GM20000 (cell line): ENCODE measurements around the gene ATP2B2.

ENCODE experiments used
- DNase-seq: peaks from one replicate; pipeline ENCODE4 v3.0.0; 2012; ENCODE audit warnings: low spot score
- TF ChIP-seq, protein P1 (sequence below): IDR thresholded peaks from 2 replicates; pipeline ENCODE4 v1.5.1; 2012; ENCODE audit warnings: mild to moderate bottlenecking, control low read depth; ENCODE audit errors: extremely low read depth, missing control alignments

Gene ATP2B2

DNA sequence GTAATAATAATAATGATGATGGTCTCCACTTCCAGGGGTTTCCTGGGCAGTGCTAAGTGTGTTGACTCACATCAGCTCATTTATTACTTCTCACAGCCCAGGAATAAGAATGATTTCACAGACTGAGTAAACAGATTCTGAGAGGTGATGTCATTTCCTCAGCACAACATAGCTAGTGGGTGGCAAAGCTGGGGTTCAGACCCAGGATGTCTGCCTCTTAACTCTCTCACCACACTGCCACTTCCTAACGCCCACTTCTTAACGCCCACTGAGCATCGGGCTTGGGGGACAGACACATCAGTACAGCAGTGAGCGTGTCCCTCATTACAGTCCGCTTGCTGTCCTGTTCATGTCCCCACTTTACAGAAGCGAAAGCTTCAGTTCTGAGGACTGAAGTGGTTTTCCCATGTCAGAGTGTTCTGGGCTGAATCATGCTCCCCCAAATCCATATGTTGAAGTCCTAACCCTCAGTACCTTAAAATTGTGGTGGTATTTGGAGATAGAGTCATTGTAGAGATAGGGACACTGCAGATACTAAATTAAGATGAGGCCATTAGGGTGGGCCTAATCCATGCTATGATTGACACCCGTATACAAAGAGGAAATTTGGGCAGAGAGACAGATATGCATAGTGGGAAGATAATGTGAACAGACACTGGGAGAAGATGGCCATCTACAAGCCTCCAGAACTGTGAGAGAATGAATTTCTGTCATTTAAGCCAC, 68.0 kb downstream of the ATP2B2 start:
- TF ChIP-seq, protein P1, sequence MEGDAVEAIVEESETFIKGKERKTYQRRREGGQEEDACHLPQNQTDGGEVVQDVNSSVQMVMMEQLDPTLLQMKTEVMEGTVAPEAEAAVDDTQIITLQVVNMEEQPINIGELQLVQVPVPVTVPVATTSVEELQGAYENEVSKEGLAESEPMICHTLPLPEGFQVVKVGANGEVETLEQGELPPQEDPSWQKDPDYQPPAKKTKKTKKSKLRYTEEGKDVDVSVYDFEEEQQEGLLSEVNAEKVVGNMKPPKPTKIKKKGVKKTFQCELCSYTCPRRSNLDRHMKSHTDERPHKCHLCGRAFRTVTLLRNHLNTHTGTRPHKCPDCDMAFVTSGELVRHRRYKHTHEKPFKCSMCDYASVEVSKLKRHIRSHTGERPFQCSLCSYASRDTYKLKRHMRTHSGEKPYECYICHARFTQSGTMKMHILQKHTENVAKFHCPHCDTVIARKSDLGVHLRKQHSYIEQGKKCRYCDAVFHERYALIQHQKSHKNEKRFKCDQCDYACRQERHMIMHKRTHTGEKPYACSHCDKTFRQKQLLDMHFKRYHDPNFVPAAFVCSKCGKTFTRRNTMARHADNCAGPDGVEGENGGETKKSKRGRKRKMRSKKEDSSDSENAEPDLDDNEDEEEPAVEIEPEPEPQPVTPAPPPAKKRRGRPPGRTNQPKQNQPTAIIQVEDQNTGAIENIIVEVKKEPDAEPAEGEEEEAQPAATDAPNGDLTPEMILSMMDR = no peak
- DNase-seq = peak; percentile 72

- TF ChIP-seq, protein P1 = no peak
- DNase-seq = no peak
Measured at GRCh38 chr3:10435850-10436249, 69.5 kb downstream of the ATP2B2 start.

- TF ChIP-seq, protein P1 = no peak
- DNase-seq = no peak
Measured at GRCh38 chr3:10434938-10435336, 70.4 kb downstream of the ATP2B2 start.

GRCh38 chr3:10434144-10434937, 71.0 kb downstream of the ATP2B2 start:
- no peak for DNase-seq
- TF ChIP-seq, protein P1 = no peak

GRCh38 chr3:10432931-10433330, 72.5 kb downstream of the ATP2B2 start:
- DNase-seq = no peak
- TF ChIP-seq, protein P1 = no peak

DNA sequence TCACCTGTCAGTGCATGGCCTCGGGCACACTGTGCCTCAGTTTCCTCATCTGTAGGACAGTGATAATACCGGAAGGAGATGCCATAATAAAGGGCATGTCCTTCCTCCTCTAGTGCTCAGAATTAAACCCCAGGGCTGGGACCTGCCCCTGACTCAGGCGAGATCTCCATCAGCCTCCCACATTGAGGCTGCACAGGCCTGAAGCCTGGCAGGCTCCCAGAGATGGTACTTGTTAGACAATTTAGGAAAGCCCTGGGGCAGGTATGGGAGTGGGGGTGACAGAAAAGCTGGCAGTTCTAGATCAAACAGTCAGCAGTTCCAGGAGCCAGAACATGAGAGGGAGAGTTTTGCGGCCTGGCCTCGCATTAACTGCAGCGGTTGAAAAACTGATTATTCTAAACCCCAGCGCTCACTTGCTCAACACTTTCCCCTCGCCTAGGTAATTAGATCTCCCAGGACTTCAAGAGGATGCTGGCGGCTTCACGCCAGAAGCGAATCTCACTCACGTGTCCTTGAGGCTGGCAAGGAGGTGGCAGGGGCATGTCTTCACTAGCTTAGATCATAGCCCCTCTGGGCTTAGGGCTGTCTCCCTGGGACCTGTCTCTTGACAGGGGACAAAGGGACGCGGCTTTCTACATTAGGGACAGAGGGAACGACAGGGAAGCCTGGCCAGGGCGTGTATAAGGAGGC, 73.1 kb downstream of the ATP2B2 start:
- DNase-seq = no peak
- TF ChIP-seq, protein P1 = no peak

DNA sequence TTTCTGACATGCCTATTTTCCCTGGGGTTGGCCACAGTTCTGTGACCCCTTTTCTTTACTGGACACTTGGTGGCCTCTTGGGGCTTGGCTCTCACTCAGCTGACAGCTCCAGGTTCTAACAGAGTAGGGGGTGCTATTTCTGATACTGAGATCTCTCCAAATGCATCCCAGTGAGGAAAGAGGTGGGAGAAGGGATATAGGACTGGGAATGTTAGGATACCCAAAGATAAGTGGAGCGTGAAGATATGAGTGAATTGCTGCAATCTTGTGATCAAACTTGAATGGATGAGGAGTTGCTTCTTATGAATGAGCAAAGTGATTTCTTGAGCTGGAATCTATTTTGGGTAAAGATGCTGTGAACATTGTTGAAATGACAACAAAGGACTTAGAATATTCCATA, 74.6 kb downstream of the ATP2B2 start:
- TF ChIP-seq, protein P1 = no peak
- DNase-seq = no peak
